CD4-positive, alpha-beta memory T cell (primary cell): ENCODE results near the gene TMEM150B. TPM values are rescaled to one million over a fixed set of nuclear protein-coding genes. Genes with fewer than 3 reads are reported as not detected.

Experiments
- CTCF ChIA-PET: fragments of 350-600 bp; sonication (Branson Sonifier 250); formaldehyde crosslinking; loops from one replicate; lab custom pipeline; 2021; ENCODE audit warnings: inconsistent platforms; ENCODE audit not compliant: partially characterized antibody; lab: Charles Lee
- POLR2A ChIA-PET: fragments of 350-600 bp; sonication (Branson Sonifier 250); formaldehyde crosslinking; loops from one replicate; lab custom pipeline; 2021; ENCODE audit not compliant: partially characterized antibody; lab: Charles Lee
- DNase-seq, 5 donors: peaks; one replicate each; pipeline versions ENCODE4 v3.0.0 to v3.0.0-alpha.2; 2020 to 2022; ENCODE audit warnings: mixed read lengths in 1 of 5
- H3K27ac ChIP-seq: one replicate; pipeline ENCODE4 v1.7.0; 2013; ENCODE audit warnings: low read depth, low read length
- H3K27me3 ChIP-seq: 2 replicates; pipeline ENCODE4 v1.7.0; 2013; ENCODE audit warnings: mild to moderate bottlenecking, low read length, moderate library complexity; ENCODE audit not compliant: insufficient read depth
- H3K36me3 ChIP-seq: 2 replicates; pipeline ENCODE4 v1.7.0; 2013; ENCODE audit warnings: mild to moderate bottlenecking, low read length, moderate library complexity; ENCODE audit not compliant: insufficient read depth
- H3K4me1 ChIP-seq: 2 replicates; pipeline ENCODE4 v1.7.0; 2013; ENCODE audit warnings: mild to moderate bottlenecking, low read length, moderate library complexity; ENCODE audit not compliant: insufficient read depth
- H3K4me3 ChIP-seq, 2 donors: one replicate each; pipeline ENCODE4 v1.7.0; 2013; ENCODE audit warnings: low read length in 2 of 2, mild to moderate bottlenecking in 1 of 2
- H3K9me3 ChIP-seq, 2 donors: one replicate each; pipeline ENCODE4 v1.7.0; 2013; ENCODE audit warnings: low read length in 2 of 2, control low read depth in 1 of 2; ENCODE audit not compliant: control insufficient read depth in 1 of 2
- H3K27ac Mint-ChIP-seq, 7 donors: one replicate each; pipeline ENCODE4 v1.8.0; 2020 to 2021; ENCODE audit warnings: mixed read lengths in 7 of 7, mild to moderate bottlenecking in 6 of 7, inconsistent platforms in 3 of 7, moderate library complexity in 3 of 7
- H3K27me3 Mint-ChIP-seq, 2 donors: one replicate each; pipeline ENCODE4 v1.8.0; 2020 to 2021; ENCODE audit warnings: mixed read lengths in 2 of 2
- H3K36me3 Mint-ChIP-seq, 2 donors: one replicate each; pipeline ENCODE4 v1.8.0; 2020 to 2021; ENCODE audit warnings: mixed read lengths in 2 of 2, inconsistent platforms in 1 of 2, mild to moderate bottlenecking in 1 of 2
- H3K4me1 Mint-ChIP-seq, 4 donors: one replicate each; pipeline ENCODE4 v1.8.0; 2020 to 2021; ENCODE audit warnings: mixed read lengths in 4 of 4, mild to moderate bottlenecking in 1 of 4
- H3K4me3 Mint-ChIP-seq, 8 donors: one replicate each; pipeline ENCODE4 v1.8.0; 2020 to 2021; ENCODE audit warnings: mixed read lengths in 8 of 8, mild to moderate bottlenecking in 7 of 8, moderate library complexity in 6 of 8, inconsistent platforms in 3 of 8
- H3K9me3 Mint-ChIP-seq, 8 donors: one replicate each; pipeline ENCODE4 v1.8.0; 2020 to 2021; ENCODE audit warnings: mixed read lengths in 8 of 8, mild to moderate bottlenecking in 5 of 8, inconsistent platforms in 3 of 8, moderate library complexity in 1 of 8
- intact Hi-C: fragments of 100-400 bp; cut with micrococcal nuclease; formaldehyde crosslinking; loops from one replicate; pipeline ENCODE4 v1.15.1; 2023
- polyA plus RNA-seq, 2 donors: library from polyadenylated mRNA; unstranded; fragments of 300-500 nt; fragmentation: Illumina TruSeq; gene quantifications; one replicate each; pipeline ENCODE4 v1.2.3, GENCODE V29; 2021
- total RNA-seq, 2 experiments: library from RNA; stranded (reverse); gene quantifications; one replicate each; pipeline ENCODE4 v1.2.3, GENCODE V29; 2021

Gene TMEM150B
- total RNA-seq (1 to 10 TPM in 1 of 2 experiments, under 1 TPM in 1; 0.87 to 1.3 TPM), polyA plus RNA-seq (not detected)

DNA sequence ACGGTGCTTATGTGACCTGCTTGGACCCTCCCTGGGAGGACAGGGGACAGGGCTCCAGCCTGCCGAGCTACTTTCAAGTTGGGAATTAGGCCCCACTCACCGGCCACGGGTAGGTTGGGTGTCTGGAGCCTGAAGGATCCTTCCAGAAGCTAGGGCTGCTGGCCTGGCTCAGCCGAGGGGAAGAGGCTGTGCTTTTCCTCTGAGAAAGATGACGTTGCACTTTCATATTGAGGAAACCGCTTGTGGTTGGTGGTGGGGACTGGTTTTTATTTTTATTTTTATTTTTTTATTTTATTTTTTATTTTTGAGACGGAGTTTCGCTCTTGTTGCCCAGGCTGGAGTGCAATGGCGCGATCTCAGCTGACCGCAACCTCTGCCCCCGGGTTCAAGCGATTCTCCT is at the start of gene TMEM150B:
TMEM150B (minus strand) TSS at position 170 of the 400 bp plus-strand sequence. CDS start 4,305 bp downstream, outside the sequence.
- POLR2A ChIA-PET: interaction anchor here (1.0 kb wide), 1 partner anchor 14 kb away, joined by 3 read pairs; the partner anchor contains the start of gene KMT5C
- no peaks in the 10 kb centered on the region for H3K4me1 ChIP-seq
- H3K36me3 ChIP-seq: no peaks in the 10 kb centered on the region
- Mint-ChIP-seq H3K27ac (no peak within 1 kb of the TSS), H3K9me3 (no peaks in the 10 kb centered on the region), H3K4me3 (no peak within 1 kb of the TSS), H3K27me3 (peaks cover 7 to 20% of the 10 kb centered on the region in 2 donors), H3K4me1 (peaks cover 0 to 2% (median 0%) of the 10 kb centered on the region in 4 donors), H3K36me3 (no peaks in the 10 kb centered on the region)
- no peaks in the 10 kb centered on the region for H3K27me3 ChIP-seq
- intact Hi-C loops: no loop called here
- no peak for DNase-seq
- H3K27ac ChIP-seq: no peak within 1 kb of the TSS
- no peak within 1 kb of the TSS for H3K4me3 ChIP-seq
- CTCF ChIA-PET: no interaction called here
- no peaks in the 10 kb centered on the region for H3K9me3 ChIP-seq

DNA sequence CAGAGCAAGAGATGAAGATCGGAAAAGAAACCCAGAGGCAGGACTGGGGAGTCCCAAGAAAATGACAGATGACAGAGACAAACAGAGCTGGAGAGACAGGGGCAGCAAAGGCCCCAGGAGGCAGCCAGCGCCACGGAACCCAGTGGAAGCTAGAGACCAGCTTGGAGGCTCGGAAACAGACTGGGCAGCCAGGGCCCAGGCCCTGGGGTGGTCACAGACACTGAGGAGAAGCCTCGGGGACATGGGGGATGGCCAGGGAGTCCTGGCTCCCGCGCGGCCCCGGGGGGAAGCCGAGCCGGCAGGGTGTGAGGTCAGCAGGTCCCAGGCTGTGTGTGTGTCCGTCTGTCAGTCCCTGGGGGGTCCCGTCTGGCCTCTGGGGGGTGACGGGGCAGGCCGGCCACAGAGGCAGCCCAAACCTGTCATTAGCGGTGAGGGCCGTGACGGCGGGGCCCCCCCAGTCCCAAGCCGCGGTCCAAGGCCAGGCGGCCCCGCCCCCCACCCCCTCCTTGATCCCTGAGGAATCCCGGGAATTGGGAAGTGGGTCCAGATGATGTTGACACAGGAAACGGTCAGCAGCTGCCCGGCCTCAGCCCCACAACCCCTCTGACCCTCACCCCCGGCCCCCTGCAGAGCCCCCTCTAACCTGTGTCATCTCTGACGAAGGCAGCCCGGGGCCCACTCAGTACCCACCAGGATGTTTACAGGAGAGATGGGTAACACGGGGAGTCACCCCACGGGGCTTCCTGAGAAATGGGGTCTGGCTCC is 49.0 kb upstream of the TMEM150B start:
- Histone ChIP-seq H3K9me3 (no peaks in the 10 kb centered on the region), H3K4me3 (no peak overlapping the region), H3K27ac (no peak overlapping the region), H3K27me3 (peaks cover 16% of the 10 kb centered on the region), H3K4me1 (peaks cover 7% of the 10 kb centered on the region), H3K36me3 (no peaks in the 10 kb centered on the region)
- intact Hi-C loops: no loop called here
- POLR2A ChIA-PET: interaction anchor here (2.5 kb wide), 1 partner anchor 35 kb away, joined by 8 read pairs; the partner anchor contains the start of gene KMT5C
- no peaks in the 10 kb centered on the region for H3K36me3 Mint-ChIP-seq
- H3K4me3 Mint-ChIP-seq: no peak overlapping the region
- H3K27me3 Mint-ChIP-seq: peaks cover 26% of the 10 kb centered on the region in 2 donors
- peak in 1 of 5 donors; percentile 19 for DNase-seq
- CTCF ChIA-PET: no interaction called here
- peaks cover 6 to 13% (median 9%) of the 10 kb centered on the region in 4 donors for H3K4me1 Mint-ChIP-seq
- H3K9me3 Mint-ChIP-seq: peaks cover 0 to 4% (median 0%) of the 10 kb centered on the region in 8 donors
- H3K27ac Mint-ChIP-seq: no peak overlapping the region

DNA sequence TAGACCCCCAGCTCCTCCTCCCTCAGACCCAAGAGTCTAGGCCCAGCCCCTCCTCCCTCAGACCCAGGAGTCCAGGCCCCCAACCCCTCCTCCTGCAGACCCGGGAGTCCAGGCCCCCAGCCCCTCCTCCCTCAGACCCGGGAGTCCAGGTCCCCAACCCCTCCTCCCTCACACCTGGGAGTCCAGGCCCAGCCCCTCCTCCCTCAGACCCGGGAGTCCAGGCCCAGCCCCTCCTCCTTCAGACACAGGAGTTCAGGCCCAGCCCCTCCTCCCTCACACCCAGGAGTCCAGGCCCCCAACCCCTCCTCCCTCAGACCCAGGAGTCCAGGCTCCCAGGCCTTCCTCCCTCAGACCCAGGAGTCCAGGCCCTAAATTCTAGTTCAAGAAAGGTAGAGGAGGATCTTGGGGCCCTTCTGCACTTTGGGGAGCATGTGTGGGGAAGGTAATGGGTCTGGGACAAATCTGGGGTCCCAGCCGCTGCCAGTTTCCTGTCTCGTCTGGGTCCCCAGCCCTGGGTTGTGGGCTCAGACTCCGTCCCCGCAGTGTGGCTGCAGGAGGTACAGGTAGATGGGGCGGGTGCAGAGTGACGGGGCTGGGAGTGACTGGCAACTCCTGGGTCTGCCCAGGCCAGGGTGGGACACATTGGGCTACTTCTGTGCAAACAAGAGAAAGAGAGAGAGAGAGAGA is 48.3 kb upstream of the TMEM150B start:
- peaks cover 26 to 28% of the 10 kb centered on the region in 2 donors for H3K27me3 Mint-ChIP-seq
- no peak overlapping the region for H3K4me3 ChIP-seq
- POLR2A ChIA-PET: interaction anchor here (2.5 kb wide), 1 partner anchor 35 kb away, joined by 8 read pairs; the partner anchor contains the start of gene KMT5C
- H3K4me3 Mint-ChIP-seq: no peak overlapping the region
- peaks cover 6 to 13% (median 9%) of the 10 kb centered on the region in 4 donors for H3K4me1 Mint-ChIP-seq
- DNase-seq: peak in 1 of 5 donors; percentile 28
- CTCF ChIA-PET: no interaction called here
- intact Hi-C loops: no loop called here
- no peaks in the 10 kb centered on the region for H3K9me3 ChIP-seq
- H3K9me3 Mint-ChIP-seq: peaks cover 0 to 4% (median 0%) of the 10 kb centered on the region in 8 donors
- H3K36me3 Mint-ChIP-seq: no peaks in the 10 kb centered on the region
- no peak overlapping the region for H3K27ac Mint-ChIP-seq
- no peaks in the 10 kb centered on the region for H3K36me3 ChIP-seq
- H3K4me1 ChIP-seq: peaks cover 7% of the 10 kb centered on the region
- no peak overlapping the region for H3K27ac ChIP-seq
- H3K27me3 ChIP-seq: peaks cover 22% of the 10 kb centered on the region

DNA sequence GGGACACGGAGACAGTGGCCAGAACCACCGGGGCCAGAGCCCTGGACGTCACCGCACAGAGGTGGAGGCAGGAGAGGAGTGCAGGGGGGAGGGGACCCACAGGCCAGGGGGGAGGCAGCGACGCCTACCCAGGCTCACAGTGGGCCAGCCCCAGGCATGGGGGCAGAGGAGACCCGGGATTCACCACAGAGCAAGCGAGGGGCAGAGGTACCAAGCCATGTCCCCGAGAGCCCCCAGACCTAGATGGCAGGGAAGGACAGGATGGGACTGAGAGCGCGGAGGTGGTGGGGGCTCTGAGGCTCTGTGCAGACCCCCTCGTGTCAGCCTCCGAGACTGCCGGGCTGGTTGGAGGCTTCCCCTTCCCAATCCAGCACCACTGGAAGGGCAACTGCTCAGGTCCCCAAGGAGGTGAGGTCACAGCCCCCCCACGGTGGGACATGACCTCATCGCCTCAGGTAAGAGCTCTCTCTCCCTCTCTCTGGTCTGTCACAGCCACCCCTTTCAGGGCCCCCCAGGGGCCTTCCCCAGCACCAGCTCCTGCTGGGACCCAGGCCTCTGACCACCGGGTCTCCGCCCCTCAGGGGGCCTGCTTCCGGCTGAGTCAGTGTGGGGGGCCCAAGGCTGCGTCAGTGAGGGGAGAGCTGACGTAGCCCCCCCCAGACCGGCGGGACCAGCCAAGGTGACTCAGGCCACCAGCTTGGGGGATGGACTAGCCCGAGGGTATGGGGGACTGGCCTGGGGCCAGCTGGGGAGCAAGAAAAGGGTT is 47.4 kb upstream of the TMEM150B start:
- Histone ChIP-seq H3K4me1 (peaks cover 7% of the 10 kb centered on the region), H3K27ac (no peak overlapping the region), H3K4me3 (no peak overlapping the region), H3K27me3 (peaks cover 23% of the 10 kb centered on the region), H3K36me3 (no peaks in the 10 kb centered on the region), H3K9me3 (no peaks in the 10 kb centered on the region)
- CTCF ChIA-PET: no interaction called here
- peaks cover 28 to 33% of the 10 kb centered on the region in 2 donors for H3K27me3 Mint-ChIP-seq
- no peaks in the 10 kb centered on the region for H3K36me3 Mint-ChIP-seq
- H3K27ac Mint-ChIP-seq: no peak overlapping the region
- DNase-seq: no peak
- peaks cover 6 to 13% (median 9%) of the 10 kb centered on the region in 4 donors for H3K4me1 Mint-ChIP-seq
- H3K9me3 Mint-ChIP-seq: peaks cover 0 to 4% (median 0%) of the 10 kb centered on the region in 8 donors
- POLR2A ChIA-PET: interaction anchor here (2.5 kb wide), 1 partner anchor 34 kb away, joined by 8 read pairs; the partner anchor contains the start of gene KMT5C
- intact Hi-C loops: no loop called here
- H3K4me3 Mint-ChIP-seq: no peak overlapping the region

GRCh38 chr19:55370305-55370988 is 45.3 kb upstream of the TMEM150B start, which contains the start of gene IL11:
Gene IL11 (minus strand): TSS chr19:55370463. CDS start chr19:55370310, 153 bp downstream.
- Mint-ChIP-seq H3K9me3 (peaks cover 0 to 4% (median 0%) of the 10 kb centered on the region in 8 donors), H3K27ac (peak within 1 kb of the TSS in 2 of 7 donors; percentile 9 to 57), H3K27me3 (peaks cover 29 to 37% of the 10 kb centered on the region in 2 donors), H3K4me1 (peaks cover 6 to 13% (median 9%) of the 10 kb centered on the region in 4 donors), H3K4me3 (peak within 1 kb of the TSS; percentile 60 to 85 (median 75)), H3K36me3 (no peaks in the 10 kb centered on the region)
- Histone ChIP-seq H3K4me1 (peaks cover 7% of the 10 kb centered on the region), H3K27me3 (peaks cover 23% of the 10 kb centered on the region), H3K9me3 (no peaks in the 10 kb centered on the region), H3K36me3 (no peaks in the 10 kb centered on the region), H3K4me3 (no peak within 1 kb of the TSS), H3K27ac (no peak within 1 kb of the TSS)
- DNase-seq: no peak
- CTCF ChIA-PET: no interaction called here
- intact Hi-C loops: no loop called here
- POLR2A ChIA-PET: interaction anchor here (1.8 kb wide), 1 partner anchor 13 kb away, joined by 5 read pairs; the partner anchor contains the start of gene TMEM238

DNA sequence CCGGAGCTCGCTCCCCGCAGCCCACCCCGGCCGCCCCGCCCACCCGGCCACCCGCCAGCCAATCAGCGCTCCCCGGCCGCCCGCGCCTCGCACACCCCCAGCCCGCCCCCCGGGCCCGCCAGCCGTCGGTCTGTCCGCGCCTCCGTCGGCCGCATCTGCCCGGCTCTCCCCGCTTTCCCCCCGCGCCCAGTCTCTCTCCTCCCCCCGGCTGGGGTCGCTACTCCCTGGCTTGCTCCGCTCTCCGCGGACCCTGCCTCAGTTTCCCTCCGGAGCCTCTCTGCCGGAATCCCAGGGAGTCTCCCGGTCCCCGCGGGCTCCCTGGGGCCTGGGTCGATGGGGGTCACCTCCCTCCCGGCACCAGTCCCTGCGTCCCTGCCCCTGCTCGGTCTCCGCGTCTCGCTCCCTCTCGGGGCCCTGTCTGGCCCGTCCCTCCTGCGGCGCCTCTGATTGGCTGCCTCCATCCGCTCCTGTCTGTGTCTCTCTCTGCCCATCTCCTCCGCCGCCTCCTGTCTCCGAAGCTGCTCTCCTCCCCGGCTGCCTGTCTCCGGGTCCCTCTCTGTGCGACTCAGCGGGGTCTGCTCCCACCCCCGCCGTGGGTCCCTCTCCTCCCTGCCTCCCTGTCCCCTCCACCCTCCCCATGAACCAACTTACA is 44.6 kb upstream of the TMEM150B start:
- Mint-ChIP-seq H3K9me3 (peaks cover 0 to 4% (median 0%) of the 10 kb centered on the region in 8 donors), H3K27ac (peak overlapping the region in 1 of 7 donors; percentile 57), H3K27me3 (peaks cover 29 to 37% of the 10 kb centered on the region in 2 donors), H3K4me3 (peak overlapping the region; percentile 60 to 85 (median 75)), H3K36me3 (no peaks in the 10 kb centered on the region), H3K4me1 (peaks cover 6 to 13% (median 9%) of the 10 kb centered on the region in 4 donors)
- H3K27me3 ChIP-seq: peaks cover 23% of the 10 kb centered on the region
- H3K27ac ChIP-seq: no peak overlapping the region
- peak in 2 of 5 donors; percentile 26 to 32 for DNase-seq
- no peaks in the 10 kb centered on the region for H3K36me3 ChIP-seq
- H3K4me3 ChIP-seq: no peak overlapping the region
- H3K4me1 ChIP-seq: peaks cover 7% of the 10 kb centered on the region
- ChIA-PET CTCF (no interaction called here), POLR2A (interaction anchor here (1.8 kb wide), 1 partner anchor 14 kb away, joined by 5 read pairs; the partner anchor contains the start of gene TMEM238)
- H3K9me3 ChIP-seq: no peaks in the 10 kb centered on the region
- intact Hi-C loops: no loop called here
